Adrenal gland (tissue), 5 donors: ENCODE results near the gene MPV17L.

ENCODE experiments used
- CTCF ChIP-seq, 6 experiments: fragments of 450-650 bp in 4 of 6; fragments of 200-600 bp in 2 of 6; sonication (generic) in 1 of 6; IDR thresholded peaks; 1 replicate in 5 of 6; 2 replicates in 1 of 6; pipeline versions ENCODE4 v1.5.1 to v1.8.0; 2016 to 2021; ENCODE audit warnings: antibody characterized with exemption in 6 of 6, mild to moderate bottlenecking in 2 of 6, moderate library complexity in 1 of 6
- POLR2A ChIP-seq, 2 donors: fragments of 450-650 bp; IDR thresholded peaks; one replicate each; pipeline ENCODE4 v1.6.1; 2017; ENCODE audit warnings: antibody characterized with exemption in 2 of 2, mild to moderate bottlenecking in 2 of 2, moderate library complexity in 1 of 2
- donor health status: DM: no; HTN: no; CAD: no.

- TF ChIP-seq CTCF (IDR thresholded peaks at IDR 0.05) (no peak), POLR2A (IDR thresholded peaks at IDR 0.05) (no peak)
Observed at GRCh38 chr16:15439102-15439501, 43.5 kb downstream of the MPV17L start.
